ENCODE results near the gene MYO18B. TPM values are rescaled to one million over a fixed set of nuclear protein-coding genes. Genes with fewer than 3 reads are reported as not detected.

The MYO18B gene
- total and polyA plus RNA-seq, 2 of the 8 experiments (the other 6 are each of a cell fraction or from before 2014, with no cell fraction given) = 0.62 to 0.78 TPM

DNA sequence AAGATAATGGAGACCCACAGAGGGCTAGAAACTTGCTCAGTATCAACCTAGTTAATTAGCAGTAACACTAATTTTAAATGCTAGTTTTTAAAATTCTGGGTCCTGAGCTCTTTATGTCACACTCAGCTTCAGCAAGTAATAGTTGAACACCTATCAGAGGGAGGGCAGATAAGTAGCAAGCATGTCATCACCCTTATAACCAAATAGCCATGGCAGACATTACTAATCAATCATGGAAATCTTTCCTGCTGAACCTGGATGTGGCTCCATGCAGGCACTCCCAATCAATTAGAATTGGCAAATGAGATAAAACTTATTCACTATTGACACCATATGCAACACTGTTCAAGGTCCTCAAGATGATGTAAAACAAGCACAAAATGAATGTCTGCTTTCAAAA is 315.7 kb downstream of the MYO18B start (continued):
- no peak for TF ChIP-seq KDM5A (IDR thresholded peaks at IDR 0.05; ENCODE audit: low read length)
